HL-60 (cell line): ENCODE data around the gene RER1.

ENCODE experiments used
- GABPA ChIP-seq: IDR thresholded peaks from 2 replicates; pipeline ENCODE4 v1.6.1; 2012; ENCODE audit warnings: low read depth
- POLR2AphosphoS5 ChIP-seq: IDR thresholded peaks from 2 replicates; pipeline ENCODE4 v1.6.1; 2012; ENCODE audit warnings: low read depth
- SPI1 ChIP-seq: IDR thresholded peaks from 2 replicates; pipeline ENCODE4 v1.6.1; 2012; ENCODE audit warnings: low read depth, mild to moderate bottlenecking, borderline replicate concordance
- TF ChIP-seq, protein P1 (sequence below): IDR thresholded peaks from 2 replicates; pipeline ENCODE4 v1.6.1; 2012; ENCODE audit warnings: low read depth; ENCODE audit not compliant: insufficient replicate concordance
- TF ChIP-seq, protein P2 (sequence below): IDR thresholded peaks from one replicate; pipeline ENCODE4 v1.5.1; 2011; ENCODE audit warnings: low read length, control low read depth, inconsistent platforms; ENCODE audit not compliant: insufficient read depth

DNA sequence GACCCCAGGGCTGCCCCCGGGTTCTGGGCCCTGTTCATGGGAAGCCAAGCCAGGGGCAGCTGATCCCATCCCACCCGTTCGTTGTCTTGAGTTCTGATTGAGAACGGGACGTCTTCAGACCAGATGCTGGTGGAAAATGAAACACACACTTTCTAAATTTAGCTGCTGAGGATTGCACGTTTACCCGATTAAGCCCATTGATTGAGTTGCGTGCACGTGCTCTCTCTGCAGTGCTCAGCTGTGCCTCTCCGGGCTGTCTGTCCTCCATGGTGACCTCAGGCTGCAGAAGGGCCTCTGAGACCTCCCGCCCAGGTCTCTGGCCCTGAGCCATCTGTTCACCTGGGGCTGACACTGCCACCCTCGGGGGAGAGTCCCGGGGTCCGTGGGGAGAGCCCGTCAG lies 47.7 kb downstream of the RER1 start:
- TF ChIP-seq, protein P1, sequence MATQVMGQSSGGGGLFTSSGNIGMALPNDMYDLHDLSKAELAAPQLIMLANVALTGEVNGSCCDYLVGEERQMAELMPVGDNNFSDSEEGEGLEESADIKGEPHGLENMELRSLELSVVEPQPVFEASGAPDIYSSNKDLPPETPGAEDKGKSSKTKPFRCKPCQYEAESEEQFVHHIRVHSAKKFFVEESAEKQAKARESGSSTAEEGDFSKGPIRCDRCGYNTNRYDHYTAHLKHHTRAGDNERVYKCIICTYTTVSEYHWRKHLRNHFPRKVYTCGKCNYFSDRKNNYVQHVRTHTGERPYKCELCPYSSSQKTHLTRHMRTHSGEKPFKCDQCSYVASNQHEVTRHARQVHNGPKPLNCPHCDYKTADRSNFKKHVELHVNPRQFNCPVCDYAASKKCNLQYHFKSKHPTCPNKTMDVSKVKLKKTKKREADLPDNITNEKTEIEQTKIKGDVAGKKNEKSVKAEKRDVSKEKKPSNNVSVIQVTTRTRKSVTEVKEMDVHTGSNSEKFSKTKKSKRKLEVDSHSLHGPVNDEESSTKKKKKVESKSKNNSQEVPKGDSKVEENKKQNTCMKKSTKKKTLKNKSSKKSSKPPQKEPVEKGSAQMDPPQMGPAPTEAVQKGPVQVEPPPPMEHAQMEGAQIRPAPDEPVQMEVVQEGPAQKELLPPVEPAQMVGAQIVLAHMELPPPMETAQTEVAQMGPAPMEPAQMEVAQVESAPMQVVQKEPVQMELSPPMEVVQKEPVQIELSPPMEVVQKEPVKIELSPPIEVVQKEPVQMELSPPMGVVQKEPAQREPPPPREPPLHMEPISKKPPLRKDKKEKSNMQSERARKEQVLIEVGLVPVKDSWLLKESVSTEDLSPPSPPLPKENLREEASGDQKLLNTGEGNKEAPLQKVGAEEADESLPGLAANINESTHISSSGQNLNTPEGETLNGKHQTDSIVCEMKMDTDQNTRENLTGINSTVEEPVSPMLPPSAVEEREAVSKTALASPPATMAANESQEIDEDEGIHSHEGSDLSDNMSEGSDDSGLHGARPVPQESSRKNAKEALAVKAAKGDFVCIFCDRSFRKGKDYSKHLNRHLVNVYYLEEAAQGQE: no peak
- TF ChIP-seq, protein P2, sequence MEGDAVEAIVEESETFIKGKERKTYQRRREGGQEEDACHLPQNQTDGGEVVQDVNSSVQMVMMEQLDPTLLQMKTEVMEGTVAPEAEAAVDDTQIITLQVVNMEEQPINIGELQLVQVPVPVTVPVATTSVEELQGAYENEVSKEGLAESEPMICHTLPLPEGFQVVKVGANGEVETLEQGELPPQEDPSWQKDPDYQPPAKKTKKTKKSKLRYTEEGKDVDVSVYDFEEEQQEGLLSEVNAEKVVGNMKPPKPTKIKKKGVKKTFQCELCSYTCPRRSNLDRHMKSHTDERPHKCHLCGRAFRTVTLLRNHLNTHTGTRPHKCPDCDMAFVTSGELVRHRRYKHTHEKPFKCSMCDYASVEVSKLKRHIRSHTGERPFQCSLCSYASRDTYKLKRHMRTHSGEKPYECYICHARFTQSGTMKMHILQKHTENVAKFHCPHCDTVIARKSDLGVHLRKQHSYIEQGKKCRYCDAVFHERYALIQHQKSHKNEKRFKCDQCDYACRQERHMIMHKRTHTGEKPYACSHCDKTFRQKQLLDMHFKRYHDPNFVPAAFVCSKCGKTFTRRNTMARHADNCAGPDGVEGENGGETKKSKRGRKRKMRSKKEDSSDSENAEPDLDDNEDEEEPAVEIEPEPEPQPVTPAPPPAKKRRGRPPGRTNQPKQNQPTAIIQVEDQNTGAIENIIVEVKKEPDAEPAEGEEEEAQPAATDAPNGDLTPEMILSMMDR: no peak
- TF ChIP-seq POLR2AphosphoS5: no peak
- no peak for TF ChIP-seq SPI1
- TF ChIP-seq GABPA: no peak
